HG02623 (cell line): ENCODE results near the gene MTUS2.

Source experiments
- ATAC-seq: cut with Tn5 transposase; IDR thresholded peaks from one replicate; pipeline ENCODE4 v1.9.1; 2021; ENCODE audit warnings: moderate library complexity; ENCODE audit not compliant: unreplicated experiment

Gene MTUS2

DNA sequence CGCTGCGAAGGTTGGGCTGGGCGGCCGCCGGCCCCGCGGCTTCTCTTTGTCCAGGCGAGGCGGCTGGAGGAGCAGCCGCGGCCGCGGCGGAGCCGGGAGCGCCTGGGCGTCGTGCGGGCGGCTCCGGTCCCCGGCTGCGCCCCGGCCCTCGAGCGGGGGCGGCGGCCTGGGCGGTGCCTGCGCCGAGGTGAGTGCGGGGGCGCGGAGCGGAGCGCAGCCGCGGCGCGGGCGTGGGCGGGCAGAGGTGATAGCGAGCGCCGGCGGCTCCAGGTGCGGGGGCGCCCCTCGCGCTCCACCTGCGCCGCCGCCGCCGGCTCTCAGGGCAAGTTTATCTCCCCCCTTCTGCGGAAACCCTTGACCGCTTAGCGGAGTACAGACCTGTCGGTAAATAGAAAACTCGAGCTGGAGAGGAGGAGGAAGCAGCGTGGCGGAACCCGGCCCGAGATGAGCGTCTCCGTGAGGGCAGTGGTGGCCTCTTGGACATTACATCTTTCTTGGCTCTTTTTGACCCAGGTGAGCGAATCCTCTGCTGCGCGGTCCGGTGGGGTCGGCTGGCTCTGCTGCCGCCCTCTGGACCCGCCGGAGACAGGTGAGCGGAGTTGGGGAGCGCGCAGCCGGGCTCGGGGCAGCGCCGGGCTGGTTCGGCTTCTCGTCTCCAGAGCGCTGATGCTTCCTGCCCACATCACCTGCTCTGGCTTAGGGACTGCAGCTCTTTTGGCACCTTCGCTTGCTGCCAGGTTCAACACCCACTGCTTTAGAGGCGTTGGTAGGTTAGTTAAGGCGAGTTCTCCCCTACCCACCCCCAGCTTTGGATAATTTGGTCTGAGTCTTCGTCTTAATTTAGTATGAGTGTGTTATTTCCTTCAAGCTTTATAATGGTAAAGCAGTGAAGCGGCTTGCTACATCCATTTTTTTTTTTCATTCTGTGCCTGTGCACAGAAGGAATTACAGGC lies at the start of gene MTUS2:
Gene MTUS2, plus strand, starts transcription at position 241 of the 953 bp plus-strand sequence.
- no peak for ATAC-seq

DNA sequence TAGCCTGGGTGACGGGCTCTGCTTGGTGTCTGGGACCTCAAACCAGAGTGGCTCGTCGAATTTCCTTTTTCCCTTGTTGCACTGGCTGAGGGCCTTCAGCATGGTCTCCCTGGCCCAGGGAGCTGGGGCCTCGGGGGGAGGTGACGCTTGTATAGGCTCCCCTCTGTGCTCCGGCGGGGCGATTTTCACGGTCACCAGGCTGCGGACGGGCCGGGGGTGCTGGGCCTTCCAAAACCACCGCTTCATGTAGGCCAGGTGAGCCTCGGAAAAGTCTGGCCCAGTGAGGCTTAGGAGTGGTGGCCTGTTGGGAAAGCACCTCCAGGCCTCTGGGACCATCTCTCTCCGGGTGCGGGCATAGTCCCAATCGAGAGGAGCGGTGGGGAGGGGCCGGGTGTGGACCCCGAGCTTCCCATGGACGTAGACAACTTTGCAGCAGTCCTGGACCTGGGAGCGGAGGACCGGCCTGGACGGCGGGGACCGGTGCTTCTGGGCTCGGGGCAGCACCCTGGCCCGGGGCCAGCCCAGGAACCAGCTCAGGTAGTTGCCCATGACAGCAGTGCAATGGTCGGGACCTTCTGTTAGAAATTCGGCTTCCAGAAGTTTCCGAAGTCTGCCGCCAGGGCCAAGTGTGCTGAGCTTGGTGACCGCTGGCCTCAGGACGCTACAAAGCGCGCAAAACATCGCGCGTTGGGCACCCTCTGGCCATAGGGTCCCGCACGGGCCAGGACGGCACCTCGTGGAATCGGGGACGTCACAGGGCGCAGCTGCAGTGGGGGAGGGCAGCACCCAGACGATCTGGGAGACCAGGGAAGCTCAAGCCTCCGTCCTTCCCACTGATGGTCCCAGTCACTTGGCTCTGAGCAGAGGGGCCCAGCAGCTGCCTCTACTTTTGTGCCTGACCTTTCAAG lies 41.6 kb upstream of the MTUS2 start:
- ATAC-seq: no peak

- ATAC-seq: no peak
Observed at GRCh38 chr13:28792992-28793391, 27.1 kb upstream of the MTUS2 start.

- no peak for ATAC-seq
Observed at GRCh38 chr13:28794396-28794795, 25.7 kb upstream of the MTUS2 start.

DNA sequence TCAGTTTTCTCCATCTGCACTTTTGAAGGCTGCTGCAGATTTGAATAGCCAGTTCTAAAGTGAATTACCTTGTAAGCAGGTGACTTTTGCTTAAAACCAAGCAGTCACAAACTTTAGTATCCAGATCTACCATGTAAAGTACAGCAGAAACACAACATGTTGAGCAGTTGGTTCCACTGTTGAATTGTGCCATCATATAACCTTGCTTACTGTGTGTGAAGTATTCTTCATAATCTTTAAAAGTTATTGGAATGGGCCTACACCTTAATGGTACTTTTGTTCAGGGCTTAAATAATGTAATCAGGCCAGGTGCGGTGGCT lies 23.2 kb upstream of the MTUS2 start:
- ATAC-seq: peak; percentile 7

GRCh38 chr13:28805193-28805819 lies 14.8 kb upstream of the MTUS2 start:
- ATAC-seq: no peak

DNA sequence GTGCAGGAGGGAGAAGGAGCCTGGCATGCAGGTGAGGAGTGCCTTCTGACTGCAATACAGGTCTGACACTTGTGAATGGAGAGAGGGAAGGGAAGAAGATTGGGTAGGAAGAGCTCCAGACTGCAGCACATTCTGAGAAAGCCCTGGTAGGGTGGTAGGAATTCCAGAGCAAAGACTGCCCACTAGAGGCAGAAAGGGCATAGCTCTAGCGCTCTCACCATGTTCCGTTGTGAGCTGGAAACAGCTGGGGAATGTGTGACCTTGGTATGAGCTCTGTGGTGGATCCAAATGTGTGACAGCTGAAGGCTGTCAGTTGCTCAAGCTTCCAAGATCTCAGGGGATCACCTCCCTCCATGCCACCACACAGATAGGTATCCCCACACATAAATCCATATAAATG lies 2.9 kb upstream of the MTUS2 start:
- ATAC-seq: no peak

DNA sequence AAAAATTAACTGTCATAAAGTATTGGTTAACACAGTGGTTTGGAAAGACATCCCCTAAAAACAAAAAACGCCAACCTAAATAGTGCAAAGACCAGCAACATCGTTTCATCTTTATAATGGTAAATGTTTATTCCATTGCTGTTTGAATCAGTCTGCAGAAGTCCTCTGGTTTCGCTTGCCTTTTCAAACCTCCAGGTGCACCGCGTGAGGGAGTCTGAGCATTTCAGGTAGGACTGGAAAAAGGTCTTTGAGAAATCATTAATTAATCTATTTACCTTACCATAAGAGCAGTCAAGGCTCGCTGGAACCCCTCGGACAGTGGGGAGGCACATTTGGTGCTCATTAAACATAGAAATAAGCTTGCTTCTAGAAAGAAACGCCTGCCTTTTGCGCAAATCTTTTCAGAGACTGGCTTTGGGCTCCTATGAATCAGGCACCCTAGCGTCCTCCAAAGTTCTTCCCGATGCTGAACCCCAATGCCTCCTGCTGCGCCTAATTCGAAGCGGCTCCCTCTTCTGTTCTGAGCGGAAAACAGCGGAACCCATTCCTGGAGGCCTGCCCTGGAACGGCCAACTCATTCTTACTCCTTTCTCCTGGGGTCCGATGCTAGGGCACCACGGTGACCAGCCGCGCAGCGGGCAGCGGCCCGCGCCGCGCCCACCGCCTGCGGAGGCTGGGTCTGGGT lies 951 bp upstream of the MTUS2 start:
- no peak for ATAC-seq

DNA sequence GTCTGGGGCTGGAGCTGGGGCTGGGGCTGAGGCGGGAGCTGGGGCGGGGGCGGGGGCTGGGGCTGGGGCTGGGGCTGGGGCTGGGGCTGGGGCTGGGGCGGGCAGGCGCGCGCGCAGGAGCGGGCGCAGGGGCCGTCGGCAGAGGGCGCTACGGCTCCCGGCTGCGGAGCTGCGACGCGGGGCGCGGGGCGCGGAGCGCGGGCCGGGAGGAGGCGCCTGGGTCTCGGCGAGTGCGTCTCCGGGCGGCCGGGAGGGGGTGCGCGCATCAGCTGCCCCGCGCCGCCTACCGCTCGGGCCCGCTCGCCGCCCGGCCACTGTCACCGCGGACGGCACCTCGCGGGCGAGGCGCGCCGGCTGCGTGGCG lies 422 bp upstream of the MTUS2 start:
- ATAC-seq: no peak

- ATAC-seq: no peak
Observed at GRCh38 chr13:28822151-28822550, 2.0 kb downstream of the MTUS2 start.

DNA sequence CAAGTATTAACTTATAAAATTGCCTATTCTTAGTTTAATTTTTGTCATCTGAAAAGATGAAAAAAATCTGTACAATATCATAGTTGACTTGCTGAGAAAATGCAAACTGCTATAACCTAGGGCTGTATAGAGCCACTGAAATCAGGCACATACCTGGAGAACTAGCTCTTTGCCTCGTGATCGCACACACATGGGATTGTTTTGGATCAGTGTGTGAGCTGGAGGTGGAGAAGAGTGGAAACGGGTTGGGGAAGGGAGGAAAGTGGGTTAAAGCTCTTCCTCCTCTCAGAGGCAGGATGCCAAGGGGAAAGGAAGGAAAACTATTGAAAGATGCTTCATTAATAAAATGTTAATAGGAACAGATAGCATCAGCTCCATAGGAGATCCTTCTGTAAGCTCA lies 2.7 kb downstream of the MTUS2 start:
- ATAC-seq: no peak

- ATAC-seq: no peak
Observed at GRCh38 chr13:28825379-28825778, 5.2 kb downstream of the MTUS2 start.

GRCh38 chr13:28826368-28826767 lies 6.2 kb downstream of the MTUS2 start:
- no peak for ATAC-seq

DNA sequence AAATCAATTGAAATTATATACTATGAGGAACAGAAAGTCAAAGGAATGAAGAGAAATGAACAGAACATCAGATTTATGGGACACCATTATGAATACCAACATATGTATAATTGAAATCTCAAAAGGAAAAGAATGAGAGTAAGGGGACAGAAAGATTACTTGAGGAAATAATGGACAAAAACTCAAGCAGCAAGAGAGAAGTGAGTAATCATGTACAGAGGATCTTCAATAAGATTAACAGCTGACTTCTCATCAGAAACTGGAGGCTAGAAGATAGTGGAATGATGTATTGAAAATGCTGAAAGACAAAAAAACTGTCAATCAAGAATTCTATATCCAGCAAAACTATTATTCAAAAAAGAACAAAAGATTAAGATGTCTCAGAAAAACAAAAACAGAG lies 10.4 kb downstream of the MTUS2 start:
- ATAC-seq: no peak

DNA sequence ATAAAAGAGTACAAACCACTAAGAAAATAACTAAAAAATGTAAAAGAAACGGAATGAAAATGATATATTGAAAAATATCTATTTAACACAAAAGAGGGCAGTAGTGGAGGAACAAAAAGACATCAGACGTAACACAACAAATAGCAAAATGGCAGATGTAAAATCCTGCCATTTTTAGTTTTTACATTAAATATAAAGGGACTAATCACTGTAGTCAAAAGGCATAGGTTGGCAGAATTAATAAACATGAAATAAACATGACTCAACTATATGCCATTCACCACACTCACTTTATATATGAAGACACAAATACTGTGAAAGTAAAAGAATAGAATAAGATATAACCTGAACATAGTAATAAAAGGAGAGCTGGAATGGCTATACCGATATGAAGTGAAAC lies 11.0 kb downstream of the MTUS2 start:
- ATAC-seq: no peak

DNA sequence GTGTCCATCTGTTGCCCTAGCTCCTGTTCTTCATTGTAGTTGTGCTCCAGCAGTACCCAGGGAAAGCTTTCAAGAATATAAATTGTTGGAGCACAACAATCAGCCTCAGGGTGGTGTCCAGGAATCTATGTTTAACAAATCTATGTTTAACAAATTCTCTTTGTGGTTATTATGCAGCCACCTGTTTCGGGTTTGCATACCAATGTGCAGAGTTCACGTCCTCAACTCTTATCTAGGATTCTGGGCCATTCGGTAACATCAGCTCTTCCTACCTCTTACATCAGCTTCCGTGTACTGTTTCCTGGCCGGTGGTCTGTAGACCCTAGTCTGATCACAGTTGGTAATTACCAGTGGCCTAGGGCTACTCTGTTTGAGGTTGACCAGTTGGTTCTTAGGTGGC lies 17.0 kb downstream of the MTUS2 start:
- ATAC-seq: no peak

GRCh38 chr13:28843639-28844038 lies 23.5 kb downstream of the MTUS2 start:
- no peak for ATAC-seq

- no peak for ATAC-seq
Observed at GRCh38 chr13:28849441-28849840, 29.3 kb downstream of the MTUS2 start.

GRCh38 chr13:28850226-28850625 lies 30.1 kb downstream of the MTUS2 start:
- no peak for ATAC-seq

DNA sequence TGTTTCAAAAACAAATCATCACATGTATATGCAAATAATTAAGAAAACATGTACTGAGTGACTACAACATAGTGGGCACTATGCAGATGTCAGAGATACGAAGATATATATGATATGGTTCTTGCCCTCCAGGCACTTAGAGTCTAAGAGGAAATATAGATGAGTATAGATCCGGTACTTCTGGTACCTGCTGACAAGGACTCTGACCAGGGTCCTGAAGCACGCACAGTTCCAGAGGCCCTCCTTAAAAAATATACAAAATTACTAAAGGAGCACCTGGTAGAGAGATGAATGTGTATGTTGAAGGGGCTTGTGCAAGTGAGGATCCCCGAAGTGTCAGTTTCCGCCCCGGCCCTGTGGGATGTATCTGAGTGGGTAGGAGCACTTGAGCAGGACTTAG lies 31.3 kb downstream of the MTUS2 start:
- ATAC-seq: no peak

DNA sequence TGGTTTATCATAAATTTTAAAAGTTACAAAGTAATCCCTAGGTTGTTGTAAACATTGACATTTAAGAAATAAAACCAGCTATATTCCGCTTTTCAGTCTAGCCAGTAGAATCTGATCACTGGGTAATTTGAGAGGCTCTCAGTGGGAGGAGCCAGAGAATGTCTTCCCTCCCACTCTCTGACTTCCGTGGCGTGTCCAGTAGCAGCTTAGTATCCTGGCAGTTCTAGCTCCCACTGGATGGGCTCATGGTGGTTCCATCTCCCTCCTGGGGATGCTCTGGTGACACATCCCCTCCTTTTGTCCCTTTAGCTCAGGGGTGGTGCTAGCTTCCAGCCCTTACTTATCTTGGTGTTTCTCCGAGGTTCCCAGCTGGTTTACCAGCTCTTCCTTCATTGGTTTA lies 34.5 kb downstream of the MTUS2 start:
- no peak for ATAC-seq
